Loucy (cell line): Measurements from ENCODE around the gene SLC43A2.

Experiments used
- H2AFZ ChIP-seq: fragments of 200-600 bp; sonication (generic); 2 replicates; pipeline ENCODE4 v1.6.0; 2016; ENCODE audit warnings: antibody characterized with exemption, mild to moderate bottlenecking, low read length, moderate library complexity
- H3F3A ChIP-seq: fragments of 200-600 bp; 2 replicates; pipeline ENCODE4 v1.6.0; 2016; ENCODE audit warnings: antibody characterized with exemption, low read depth, mild to moderate bottlenecking
- H3K27me3 ChIP-seq: fragments of 200-600 bp; sonication (generic); 2 replicates; pipeline ENCODE4 v1.6.1; 2014; ENCODE audit warnings: low read length, mild to moderate bottlenecking; ENCODE audit not compliant: insufficient read depth, poor library complexity, severe bottlenecking
- H3K36me3 ChIP-seq: fragments of 200-600 bp; sonication (generic); 2 replicates; pipeline ENCODE4 v1.6.1; 2016; ENCODE audit warnings: low read length; ENCODE audit not compliant: insufficient read depth
- H3K4me1 ChIP-seq: fragments of 200-600 bp; sonication (generic); 2 replicates; pipeline ENCODE4 v1.5.1; 2014; ENCODE audit warnings: low read length, mild to moderate bottlenecking; ENCODE audit not compliant: insufficient read depth, poor library complexity, severe bottlenecking
- H3K4me2 ChIP-seq: fragments of 200-600 bp; sonication (generic); 2 replicates; pipeline ENCODE4 v1.6.0; 2014; ENCODE audit warnings: antibody characterized with exemption, low read length, low read depth, mild to moderate bottlenecking; ENCODE audit not compliant: poor library complexity, severe bottlenecking
- H3K4me3 ChIP-seq: fragments of 200-600 bp; sonication (generic); 2 replicates; pipeline ENCODE4 v1.5.1; 2014; ENCODE audit warnings: low read length, mild to moderate bottlenecking, mixed read lengths; ENCODE audit not compliant: poor library complexity, severe bottlenecking
- H3K79me2 ChIP-seq: fragments of 200-600 bp; sonication (generic); 2 replicates; pipeline ENCODE4 v1.6.1; 2014; ENCODE audit warnings: low read length; ENCODE audit not compliant: insufficient read depth
- H3K9ac ChIP-seq: fragments of 200-600 bp; sonication (generic); 2 replicates; pipeline ENCODE4 v1.6.0; 2014; ENCODE audit warnings: mild to moderate bottlenecking, low read depth, low read length, moderate library complexity; ENCODE audit not compliant: poor library complexity, severe bottlenecking
- H3K9me2 ChIP-seq: fragments of 200-600 bp; sonication (generic); replicated peaks from 2 replicates; pipeline ENCODE4 v1.6.1; 2016; ENCODE audit warnings: low read depth, low read length, mixed read lengths
- H3K9me3 ChIP-seq: fragments of 200-600 bp; sonication (generic); 2 replicates; pipeline ENCODE4 v1.6.1; 2014; ENCODE audit warnings: mild to moderate bottlenecking, antibody characterized with exemption, low read length, low read depth; ENCODE audit not compliant: insufficient read depth
- H4K20me1 ChIP-seq: fragments of 200-600 bp; sonication (generic); 2 replicates; pipeline ENCODE4 v1.6.0; 2014; ENCODE audit warnings: antibody characterized with exemption, low read length, mild to moderate bottlenecking; ENCODE audit not compliant: insufficient read depth, poor library complexity, severe bottlenecking
- EZH2phosphoT487 ChIP-seq: fragments of 200-600 bp; IDR thresholded peaks from 2 replicates; pipeline ENCODE4 v1.6.1; 2018; ENCODE audit warnings: antibody characterized with exemption, mild to moderate bottlenecking, moderate library complexity, borderline replicate concordance
- TF ChIP-seq, protein P1 (sequence below): fragments of 200-600 bp; sonication (generic); conservative IDR thresholded peaks from 2 replicates; pipeline ENCODE4 v1.5.1; 2014; ENCODE audit warnings: mild to moderate bottlenecking, antibody characterized with exemption, low read length

Gene SLC43A2

DNA sequence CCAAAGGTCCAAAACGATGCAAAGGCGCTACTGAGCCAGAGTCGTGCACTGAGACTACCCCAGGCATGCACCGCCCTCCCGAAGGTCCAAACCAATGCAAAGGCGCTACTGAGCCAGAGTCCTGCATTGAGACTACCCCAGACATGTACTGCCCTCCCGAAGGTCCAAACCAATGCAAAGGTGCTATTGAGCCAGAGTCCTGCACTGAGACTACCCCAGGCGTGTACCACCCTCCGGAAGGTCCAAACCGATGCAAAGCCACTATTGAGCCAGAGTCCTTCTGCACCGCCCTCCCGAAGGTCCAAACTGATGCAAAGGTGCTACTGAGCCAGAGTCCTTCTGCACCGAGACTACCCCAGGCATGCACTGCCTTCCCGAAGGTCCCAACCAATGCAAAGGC, 27.1 kb downstream of the SLC43A2 start:
- no peaks in the 10 kb centered on the region for H4K20me1 ChIP-seq
- peaks cover under 1% of the 10 kb centered on the region for H3K4me1 ChIP-seq
- no peak overlapping the region for H3K9ac ChIP-seq
- H3K9me2 ChIP-seq: no peaks in the 10 kb centered on the region
- no peak overlapping the region for H2AFZ ChIP-seq
- no peak for TF ChIP-seq EZH2phosphoT487
- TF ChIP-seq, protein P1, sequence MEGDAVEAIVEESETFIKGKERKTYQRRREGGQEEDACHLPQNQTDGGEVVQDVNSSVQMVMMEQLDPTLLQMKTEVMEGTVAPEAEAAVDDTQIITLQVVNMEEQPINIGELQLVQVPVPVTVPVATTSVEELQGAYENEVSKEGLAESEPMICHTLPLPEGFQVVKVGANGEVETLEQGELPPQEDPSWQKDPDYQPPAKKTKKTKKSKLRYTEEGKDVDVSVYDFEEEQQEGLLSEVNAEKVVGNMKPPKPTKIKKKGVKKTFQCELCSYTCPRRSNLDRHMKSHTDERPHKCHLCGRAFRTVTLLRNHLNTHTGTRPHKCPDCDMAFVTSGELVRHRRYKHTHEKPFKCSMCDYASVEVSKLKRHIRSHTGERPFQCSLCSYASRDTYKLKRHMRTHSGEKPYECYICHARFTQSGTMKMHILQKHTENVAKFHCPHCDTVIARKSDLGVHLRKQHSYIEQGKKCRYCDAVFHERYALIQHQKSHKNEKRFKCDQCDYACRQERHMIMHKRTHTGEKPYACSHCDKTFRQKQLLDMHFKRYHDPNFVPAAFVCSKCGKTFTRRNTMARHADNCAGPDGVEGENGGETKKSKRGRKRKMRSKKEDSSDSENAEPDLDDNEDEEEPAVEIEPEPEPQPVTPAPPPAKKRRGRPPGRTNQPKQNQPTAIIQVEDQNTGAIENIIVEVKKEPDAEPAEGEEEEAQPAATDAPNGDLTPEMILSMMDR: no peak
- no peaks in the 10 kb centered on the region for H3K27me3 ChIP-seq
- no peaks in the 10 kb centered on the region for H3K79me2 ChIP-seq
- H3F3A ChIP-seq: no peaks in the 10 kb centered on the region
- H3K36me3 ChIP-seq: peaks cover 6% of the 10 kb centered on the region; the same call in 1 of the 2 replicates
- peaks cover 12% of the 10 kb centered on the region; the same call in 1 of the 2 replicates for H3K9me3 ChIP-seq
- H3K4me3 ChIP-seq: no peak overlapping the region
- H3K4me2 ChIP-seq: no peak overlapping the region

DNA sequence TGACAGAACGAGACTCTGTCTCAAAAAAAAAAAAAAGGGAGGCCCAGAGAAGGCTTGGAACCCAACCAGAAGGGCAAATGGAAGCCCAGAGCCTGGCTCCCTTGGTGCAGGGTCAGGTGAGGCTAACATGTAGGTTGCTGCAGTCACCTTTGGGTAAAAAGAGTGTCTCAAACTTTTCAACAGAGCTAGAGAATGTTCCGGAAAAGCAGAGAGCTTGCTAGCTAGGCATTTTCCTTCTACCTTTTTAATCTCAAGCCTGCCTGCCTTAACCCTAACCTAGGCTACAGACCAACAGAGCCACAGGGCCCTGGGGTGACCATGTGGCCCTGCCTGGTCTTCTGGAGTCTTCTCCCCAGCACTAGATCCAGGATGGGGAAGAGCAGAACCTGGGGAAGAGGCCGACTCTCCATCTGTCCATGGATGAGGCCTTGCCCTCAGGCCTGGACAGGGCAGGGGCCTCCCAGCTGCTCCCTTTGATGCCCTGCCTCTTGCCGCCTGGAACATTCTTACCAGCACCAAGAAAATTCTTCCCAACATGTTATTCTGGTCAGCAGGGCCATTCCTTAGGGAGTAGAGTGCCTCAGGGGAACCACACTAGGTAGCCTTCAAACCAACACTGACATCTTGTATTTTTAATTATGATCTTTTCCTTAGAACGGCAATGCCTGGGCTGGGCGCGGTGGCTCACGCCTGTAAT, 30.1 kb downstream of the SLC43A2 start:
- Histone ChIP-seq H3K9ac (no peak overlapping the region), H3K79me2 (peaks cover 11% of the 10 kb centered on the region; the same call in 1 of the 2 replicates), H4K20me1 (no peaks in the 10 kb centered on the region), H3K4me2 (no peak overlapping the region), H3K27me3 (no peaks in the 10 kb centered on the region), H3K36me3 (peaks cover 6% of the 10 kb centered on the region; the same call in 1 of the 2 replicates), H3K9me2 (no peaks in the 10 kb centered on the region), H3K4me3 (no peak overlapping the region), H3K4me1 (peaks cover 20% of the 10 kb centered on the region), H3F3A (peaks cover 7% of the 10 kb centered on the region; the same call in 1 of the 2 replicates), H2AFZ (no peak overlapping the region), H3K9me3 (peaks cover 12% of the 10 kb centered on the region; the same call in 1 of the 2 replicates)
- TF ChIP-seq, protein P1: no peak
- no peak for TF ChIP-seq EZH2phosphoT487

DNA sequence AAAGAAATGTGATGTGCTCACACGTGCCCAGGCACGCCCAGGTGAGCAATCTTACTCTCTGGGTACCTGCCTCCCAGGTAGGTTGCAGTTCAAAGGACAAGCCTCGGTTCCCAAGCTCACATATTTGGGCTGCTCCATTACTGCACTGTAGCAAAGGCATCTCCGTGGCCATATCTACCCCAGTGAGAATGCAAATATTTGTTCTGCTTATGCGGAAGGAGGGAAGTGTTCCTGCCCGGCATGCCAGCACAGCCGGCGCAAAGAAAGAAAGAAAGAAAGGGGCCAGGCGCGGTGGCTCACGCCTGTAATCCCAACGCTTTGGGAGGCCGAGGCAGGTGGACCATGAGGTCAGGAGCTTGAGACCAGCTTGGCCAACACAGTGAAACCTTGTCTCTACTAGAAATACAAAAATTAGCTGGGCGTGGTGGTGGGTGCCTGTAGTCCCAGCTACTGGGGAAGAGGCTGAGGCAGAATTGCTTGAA, 30.7 kb downstream of the SLC43A2 start:
- H3K9ac ChIP-seq: no peak overlapping the region

More for the DNA sequence above, 30.7 kb downstream of the SLC43A2 start:
- no peak overlapping the region for H2AFZ ChIP-seq
- H3K9me2 ChIP-seq: no peaks in the 10 kb centered on the region
- H3K79me2 ChIP-seq: peaks cover 11% of the 10 kb centered on the region; the same call in 1 of the 2 replicates
- no peaks in the 10 kb centered on the region for H4K20me1 ChIP-seq
- H3K4me3 ChIP-seq: no peak overlapping the region
- no peak for TF ChIP-seq EZH2phosphoT487
- TF ChIP-seq, protein P1: no peak
- H3K27me3 ChIP-seq: no peaks in the 10 kb centered on the region
- peaks cover 26% of the 10 kb centered on the region for H3K4me1 ChIP-seq
- peaks cover 6% of the 10 kb centered on the region; the same call in 1 of the 2 replicates for H3K36me3 ChIP-seq
- peaks cover 12% of the 10 kb centered on the region; the same call in 1 of the 2 replicates for H3F3A ChIP-seq
- peaks cover 12% of the 10 kb centered on the region; the same call in 1 of the 2 replicates for H3K9me3 ChIP-seq
- H3K4me2 ChIP-seq: no peak overlapping the region
